HCT116 (cell line): ENCODE data around the gene OTUD4. TPM values are rescaled to one million over a fixed set of nuclear protein-coding genes. Genes with fewer than 3 reads are reported as not detected.

Experiments
- ATAC-seq: fragments of 200-7000 bp; cut with Tn5 transposase; 2 replicates; pipeline ENCODE4 v1.9.1; 2020; ENCODE audit warnings: mild to moderate bottlenecking, moderate library complexity
- BruUV-seq: library from RNA; stranded (reverse); fragments of 400-500 nt; replicated peaks from 2 replicates; lab custom pipeline; 2021; lab: Mats Ljungman, UMichigan
- CTCF ChIA-PET: fragments of 300-600 bp; sonication (Branson Sonifier 250); formaldehyde crosslinking; loops from one replicate; lab custom pipeline; 2021; ENCODE audit warnings: antibody characterized with exemption; lab: Charles Lee
- POLR2A ChIA-PET: fragments of 300-600, 350-600 bp; sonication (Branson Sonifier 250); formaldehyde crosslinking; loops from one replicate; lab custom pipeline; 2021; ENCODE audit warnings: antibody characterized with exemption; lab: Charles Lee
- RAD21 ChIA-PET, 2 experiments: fragments of 300-600 bp; sonication (Branson Sonifier 250); formaldehyde crosslinking; loops; one replicate each; lab custom pipeline; 2023; ENCODE audit warnings: low total read pairs in 2 of 2; ENCODE audit not compliant: uncharacterized antibody in 2 of 2, unreplicated experiment in 2 of 2, low non-redundant PET in 1 of 2; lab: Charles Lee
- DNase-seq: peaks from one replicate; pipeline ENCODE4 v3.0.0-alpha.2; 2010; ENCODE audit warnings: low read depth, low spot score
- H2AFZ ChIP-seq: fragments of 200-600 bp; shearing (Covaris generic), sonication (generic); 2 replicates; pipeline ENCODE4 v1.6.1; 2017; ENCODE audit warnings: low read depth, mixed run types, mixed read lengths, antibody characterized with exemption, low read length; ENCODE audit not compliant: poor library complexity, severe bottlenecking
- H3K27ac ChIP-seq: 2 replicates; pipeline ENCODE4 v1.5.1; 2012; ENCODE audit warnings: low read depth, low read length
- H3K27me3 ChIP-seq: fragments of 200-600 bp; sonication (generic); 2 replicates; pipeline ENCODE4 v1.6.1; 2016; ENCODE audit warnings: mixed run types, low read length, mixed read lengths; ENCODE audit not compliant: insufficient read depth
- H3K36me3 ChIP-seq, 2 experiments: fragments of 200-500 bp in 1 of 2; fragments of 200-600 bp in 1 of 2; sonication (Bioruptor generic) in 1 of 2; sonication (generic) in 1 of 2; 2 replicates each; pipeline versions ENCODE4 v1.5.1 to v1.6.1; 2014 to 2016; ENCODE audit warnings: low read length in 2 of 2, inconsistent platforms in 1 of 2, mixed read lengths in 1 of 2, mixed run types in 1 of 2; ENCODE audit not compliant: insufficient read depth in 2 of 2, control insufficient read depth in 1 of 2
- H3K4me1 ChIP-seq, 2 experiments: fragments of 200-600 bp in 1 of 2; sonication (generic) in 1 of 2; 2 replicates each; pipeline versions ENCODE4 v1.5.1 to v1.6.1; 2012 to 2017; ENCODE audit warnings: low read length in 2 of 2, inconsistent platforms in 1 of 2, mild to moderate bottlenecking in 1 of 2, mixed read lengths in 1 of 2, mixed run types in 1 of 2, moderate library complexity in 1 of 2; ENCODE audit not compliant: insufficient read depth in 2 of 2, control insufficient read depth in 1 of 2
- H3K4me2 ChIP-seq: fragments of 200-600 bp; sonication (generic); 2 replicates; pipeline ENCODE4 v1.6.1; 2017; ENCODE audit warnings: mixed run types, low read length, mixed read lengths
- H3K4me3 ChIP-seq, 2 experiments: fragments of 200-600 bp in 1 of 2; sonication (generic) in 1 of 2; replicated peaks in 1 of 2; 2 replicates each; pipeline ENCODE4 v1.5.1; 2011 to 2016; ENCODE audit warnings: low read length in 2 of 2, control low read depth in 1 of 2, low read depth in 1 of 2, mild to moderate bottlenecking in 1 of 2, mixed read lengths in 1 of 2, mixed run types in 1 of 2
- H3K79me2 ChIP-seq: fragments of 200-600 bp; sonication (generic); 2 replicates; pipeline ENCODE4 v1.6.1; 2017; ENCODE audit warnings: mild to moderate bottlenecking, mixed run types, low read length, moderate library complexity, mixed read lengths; ENCODE audit not compliant: insufficient read depth
- H3K9ac ChIP-seq: fragments of 200-600 bp; sonication (generic); 2 replicates; pipeline ENCODE4 v1.6.1; 2016; ENCODE audit warnings: low read length, mixed read lengths
- H3K9me2 ChIP-seq: fragments of 200-600 bp; sonication (generic), shearing (Covaris generic); 2 replicates; pipeline ENCODE4 v1.6.1; 2017; ENCODE audit warnings: mixed run types, mild to moderate bottlenecking, moderate library complexity; ENCODE audit not compliant: insufficient read depth
- H3K9me3 ChIP-seq, 2 experiments: fragments of 200-500 bp in 1 of 2; fragments of 200-600 bp in 1 of 2; sonication (Bioruptor generic) in 1 of 2; sonication (generic) in 1 of 2; 2 replicates each; pipeline ENCODE4 v1.6.1; 2014 to 2017; ENCODE audit warnings: low read length in 2 of 2, mixed read lengths in 2 of 2, inconsistent platforms in 1 of 2, low read depth in 1 of 2, mild to moderate bottlenecking in 1 of 2, mixed run types in 1 of 2, moderate library complexity in 1 of 2; ENCODE audit not compliant: control insufficient read depth in 1 of 2, insufficient read depth in 1 of 2
- H4K20me1 ChIP-seq: fragments of 200-600 bp; sonication (generic), shearing (Covaris generic); 2 replicates; pipeline ENCODE4 v1.6.1; 2017; ENCODE audit warnings: mixed run types, mild to moderate bottlenecking, moderate library complexity; ENCODE audit not compliant: insufficient read depth
- ATF3 ChIP-seq: IDR thresholded peaks from 2 replicates; pipeline ENCODE4 v1.6.1; 2012
- CBX3 ChIP-seq: IDR thresholded peaks from 2 replicates; pipeline ENCODE4 v1.6.1; 2012; ENCODE audit warnings: low read depth
- CTCF ChIP-seq, 3 experiments: fragments of 200-600 bp in 1 of 3; sonication (generic) in 1 of 3; IDR thresholded peaks in 2 of 3; conservative IDR thresholded peaks in 1 of 3; 2 replicates each; pipeline ENCODE4 v1.5.1; 2012 to 2017; ENCODE audit warnings: low read depth in 2 of 3, low read length in 2 of 3, antibody characterized with exemption in 1 of 3, borderline replicate concordance in 1 of 3, control low read depth in 1 of 3, mild to moderate bottlenecking in 1 of 3, mixed read lengths in 1 of 3, mixed run types in 1 of 3, moderate library complexity in 1 of 3; ENCODE audit not compliant: insufficient read depth in 1 of 3
- ELF1 ChIP-seq: IDR thresholded peaks from 2 replicates; pipeline ENCODE4 v1.6.1; 2012; ENCODE audit warnings: low read depth, borderline replicate concordance
- EZH2 ChIP-seq: fragments of 200-600 bp; sonication (generic); IDR thresholded peaks from 2 replicates; pipeline ENCODE4 v1.6.1; 2017; ENCODE audit warnings: antibody characterized with exemption, mixed run types
- JUND ChIP-seq: IDR thresholded peaks from 2 replicates; pipeline ENCODE4 v1.6.1; 2012
- MAX ChIP-seq: IDR thresholded peaks from 2 replicates; pipeline ENCODE4 v1.6.1; 2012
- POLR2AphosphoS5 ChIP-seq: IDR thresholded peaks from 2 replicates; pipeline ENCODE4 v1.6.1; 2011; ENCODE audit warnings: mild to moderate bottlenecking, low read depth, low read length, moderate library complexity
- RAD21 ChIP-seq: IDR thresholded peaks from 2 replicates; pipeline ENCODE4 v1.6.1; 2012; ENCODE audit warnings: low read depth, mild to moderate bottlenecking
- TCF7L2 ChIP-seq: IDR thresholded peaks from 2 replicates; pipeline ENCODE4 v1.7.0; 2011; ENCODE audit warnings: borderline replicate concordance, inconsistent platforms; ENCODE audit not compliant: insufficient read depth, insufficient read length; ENCODE audit errors: extremely low read depth
- ZBTB33 ChIP-seq: IDR thresholded peaks from 2 replicates; pipeline ENCODE4 v1.6.1; 2011; ENCODE audit warnings: mild to moderate bottlenecking, low read length, moderate library complexity; ENCODE audit not compliant: insufficient replicate concordance; ENCODE audit errors: extremely low read depth
- intact Hi-C: fragments of 100-400 bp; cut with micrococcal nuclease; formaldehyde crosslinking; loops from 2 replicates; pipeline ENCODE4 v1.10.0; 2022
- total RNA-seq: library from RNA; stranded (reverse); gene quantifications from one replicate; pipeline ENCODE4 v1.2.1, GENCODE V29; 2021; ENCODE audit not compliant: unreplicated experiment

The OTUD4 gene
- total RNA-seq, 1 experiment from 2014 or later: 37.2 TPM

- no peaks in the 10 kb centered on the region for H3K27me3 ChIP-seq
- H4K20me1 ChIP-seq: peaks cover 10% of the 10 kb centered on the region; the same call in 1 of the 2 replicates
- no peak overlapping the region for H3K4me3 ChIP-seq
- no TSS peak for BruUV-seq
- ATAC-seq (peak; percentile 18; the same call in 1 of the 2 replicates), DNase-seq (no peak)
- H3K4me1 ChIP-seq: no peaks in the 10 kb centered on the region
- H2AFZ ChIP-seq: no peak overlapping the region
- H3K79me2 ChIP-seq: peaks cover 17% of the 10 kb centered on the region; the same call in 1 of the 2 replicates
- no peaks in the 10 kb centered on the region for H3K9me2 ChIP-seq
- H3K36me3 ChIP-seq: peaks cover 20 to 51% of the 10 kb centered on the region in 2 experiments; a peak in 3 of 4 replicates
- intact Hi-C loops: no loop called here
- POLR2A ChIA-PET: no interaction called here
- H3K4me2 ChIP-seq: no peak overlapping the region
- TF ChIP-seq ZBTB33: no peak
- no peak for TF ChIP-seq ATF3
- TF ChIP-seq ELF1: no peak
- TF ChIP-seq POLR2AphosphoS5: no peak
- TF ChIP-seq EZH2: no peak
- TF ChIP-seq TCF7L2: no peak
- TF ChIP-seq JUND: no peak
- no peak for TF ChIP-seq RAD21
- TF ChIP-seq MAX: no peak
- no peak for TF ChIP-seq CTCF (IDR thresholded peaks at IDR 0.05 in 2 of 3, conservative IDR thresholded peaks at IDR 0.05 in 1 of 3; ENCODE audit: borderline replicate concordance in 1 of 3, insufficient read depth in 1 of 3, low read depth in 2 of 3, low read length in 2 of 3)
- no peak for TF ChIP-seq CBX3
- TF ChIP-seq, all 23 proteins: peak for 0
- ChIA-PET RAD21 (no interaction called here), CTCF (no interaction called here)
- Histone ChIP-seq H3K9me3 (no peaks in the 10 kb centered on the region), H3K27ac (no peak overlapping the region), H3K9ac (no peak overlapping the region)
Observed at GRCh38 chr4:145130130-145130529, 50.3 kb downstream of the OTUD4 start.
